Stimulated activated CD4-positive, alpha-beta T cell treated with anti-CD3 and anti-CD28 coated beads, Interleukin-12 subunit alpha, Interleukin-12 subunit beta, amount 100 ng/mL, for 4 hours (primary cell): ENCODE results near the gene OR51E1.

Source experiments
- DNase-seq: peaks from one replicate; pipeline ENCODE4 v3.0.0-alpha.2; 2020

OR51E1 gene

DNA sequence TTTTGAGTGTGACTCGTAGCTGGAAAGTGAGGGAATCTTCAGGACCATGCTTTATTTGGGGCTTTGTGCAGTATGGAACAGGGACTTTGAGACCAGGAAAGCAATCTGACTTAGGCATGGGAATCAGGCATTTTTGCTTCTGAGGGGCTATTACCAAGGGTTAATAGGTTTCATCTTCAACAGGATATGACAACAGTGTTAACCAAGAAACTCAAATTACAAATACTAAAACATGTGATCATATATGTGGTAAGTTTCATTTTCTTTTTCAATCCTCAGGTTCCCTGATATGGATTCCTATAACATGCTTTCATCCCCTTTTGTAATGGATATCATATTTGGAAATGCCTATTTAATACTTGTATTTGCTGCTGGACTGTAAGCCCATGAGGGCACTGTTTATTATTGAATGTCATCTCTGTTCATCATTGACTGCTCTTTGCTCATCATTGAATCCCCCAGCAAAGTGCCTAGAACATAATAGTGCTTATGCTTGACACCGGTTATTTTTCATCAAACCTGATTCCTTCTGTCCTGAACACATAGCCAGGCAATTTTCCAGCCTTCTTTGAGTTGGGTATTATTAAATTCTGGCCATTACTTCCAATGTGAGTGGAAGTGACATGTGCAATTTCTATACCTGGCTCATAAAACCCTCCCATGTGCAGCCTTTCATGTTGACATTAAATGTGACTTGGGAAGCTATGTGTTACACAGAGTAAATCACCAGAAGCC lies 11.0 kb downstream of the OR51E1 start:
- no peak for DNase-seq

DNA sequence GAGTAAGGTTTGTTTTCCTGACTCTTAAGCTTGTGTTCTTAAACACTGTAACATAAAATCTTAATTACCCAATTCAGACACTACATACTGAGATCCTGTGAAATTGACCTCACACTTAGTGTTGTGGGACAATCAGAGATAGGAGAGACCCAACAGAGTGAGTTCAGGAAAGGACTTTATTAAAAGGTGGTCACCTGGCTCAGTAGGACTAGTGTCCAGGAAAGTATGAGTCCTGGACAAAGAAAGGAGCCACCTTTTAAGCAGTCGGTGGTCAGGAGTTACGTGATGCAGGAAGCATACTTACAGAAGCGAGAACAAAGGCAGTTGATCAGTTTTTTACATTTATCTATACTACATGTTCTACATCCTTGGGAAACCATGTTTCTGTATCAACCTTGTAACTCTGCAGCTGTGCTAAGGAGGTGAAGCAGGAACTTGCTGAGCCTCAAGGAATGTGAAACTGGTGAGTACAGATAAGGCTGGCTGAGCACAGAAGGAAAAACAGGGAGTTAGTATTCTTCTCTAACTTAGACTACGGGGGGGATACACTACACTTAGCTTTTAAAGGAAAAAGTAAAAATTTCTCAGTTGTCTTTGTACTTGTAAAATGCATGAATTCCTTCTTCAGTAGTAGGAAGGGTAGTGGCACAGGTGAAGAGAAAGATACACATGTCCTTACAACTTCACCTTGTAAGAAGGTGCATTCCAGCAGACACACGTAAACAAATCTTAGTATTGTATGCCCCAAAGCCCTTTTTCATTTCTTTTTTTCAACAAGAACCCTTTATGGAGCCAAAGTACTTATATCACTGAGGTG lies 15.1 kb downstream of the OR51E1 start:
- no peak for DNase-seq

DNA sequence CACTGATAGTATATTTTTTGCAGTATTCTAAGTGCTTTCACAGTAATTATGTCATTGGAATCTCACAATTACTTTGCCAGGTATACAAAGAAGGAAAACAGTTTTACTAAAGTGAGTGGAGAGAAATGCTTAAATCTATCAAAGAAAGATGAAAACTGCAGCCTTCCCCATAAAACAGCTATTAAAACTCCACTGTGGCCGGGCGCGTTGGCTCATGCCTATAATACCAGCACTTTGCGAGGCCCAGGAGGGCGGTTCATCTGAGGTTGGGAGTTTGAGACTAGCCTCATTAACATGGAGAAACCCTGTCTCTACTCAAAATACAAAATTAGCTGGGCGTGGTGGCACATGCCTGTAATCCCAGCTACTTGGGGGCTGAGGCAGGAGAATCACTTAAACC lies 19.1 kb downstream of the OR51E1 start:
- DNase-seq = no peak

DNA sequence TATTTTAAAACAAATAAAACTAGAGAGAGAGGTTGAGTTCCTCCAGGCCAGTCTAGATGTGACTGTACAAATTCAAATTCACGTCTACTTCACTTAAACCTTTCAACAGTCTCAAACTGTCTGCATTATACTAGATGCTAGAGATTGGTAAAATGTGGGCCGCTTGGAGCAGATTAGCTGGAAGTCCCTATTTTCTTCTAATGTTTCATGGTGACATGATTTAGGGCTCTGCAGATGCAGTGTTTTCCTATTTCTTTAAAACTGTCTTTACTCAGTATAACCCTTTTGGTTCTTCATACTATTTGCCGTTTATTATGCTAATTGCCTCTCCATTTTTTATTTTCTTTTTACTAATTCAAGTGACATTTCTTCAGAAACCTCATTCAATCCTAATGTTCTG lies 20.4 kb downstream of the OR51E1 start:
- no peak for DNase-seq

DNA sequence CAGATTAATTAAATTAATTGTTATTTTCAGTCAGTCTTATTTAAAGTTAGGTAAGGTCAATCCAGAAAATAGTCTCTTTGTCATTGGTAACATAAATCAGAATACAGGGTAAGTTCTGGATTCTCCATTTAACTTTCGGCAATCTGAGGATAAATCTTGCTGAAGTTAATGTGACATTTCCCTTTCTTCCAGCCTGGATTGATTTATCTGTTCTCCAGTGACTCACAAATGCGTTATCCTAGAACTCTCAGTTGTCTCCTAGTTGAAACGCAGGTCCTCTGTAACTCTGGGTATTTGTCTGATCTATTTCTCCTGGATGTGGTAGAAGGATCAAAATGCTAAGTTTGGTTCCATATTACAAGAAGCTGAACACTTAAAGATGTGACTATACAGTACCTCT lies 21.0 kb downstream of the OR51E1 start:
- no peak for DNase-seq

DNA sequence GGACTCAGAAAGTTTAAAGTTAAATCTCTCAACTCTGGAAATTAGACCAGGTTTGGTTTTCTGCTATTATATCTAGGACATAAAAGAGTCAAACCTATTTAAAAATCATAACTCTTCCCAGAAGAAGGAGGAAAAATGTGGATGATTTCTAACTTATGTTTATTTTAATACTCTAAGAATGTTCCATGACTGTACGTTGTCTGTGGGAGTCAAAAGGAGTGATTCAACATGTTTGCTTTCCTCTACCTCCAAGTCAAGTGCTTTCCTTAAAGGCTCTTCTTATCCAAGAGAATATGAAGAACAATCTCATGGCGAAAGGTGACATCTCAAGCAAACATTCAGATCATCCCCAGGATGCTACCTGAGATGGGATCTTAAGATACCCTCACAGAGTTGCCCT lies 21.6 kb downstream of the OR51E1 start:
- DNase-seq = no peak

DNA sequence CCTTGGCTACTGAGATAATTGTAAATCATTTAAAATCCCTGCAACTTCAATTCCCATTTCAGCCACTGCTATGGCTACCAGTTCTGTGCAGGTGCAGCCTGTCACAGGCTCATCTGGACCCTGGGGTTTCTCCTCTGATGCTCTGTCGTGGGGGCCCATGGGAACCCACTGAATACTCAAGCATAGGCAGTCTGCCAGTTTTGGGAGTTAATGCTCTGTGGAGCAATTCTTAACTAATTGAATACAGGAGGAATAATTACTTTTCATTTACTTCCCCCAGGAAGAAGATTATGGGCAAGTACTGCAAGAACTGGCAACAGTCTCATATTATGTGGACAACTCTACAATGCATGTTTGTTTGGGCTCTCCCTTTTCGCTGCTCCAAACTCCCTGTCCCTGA lies 28.0 kb downstream of the OR51E1 start:
- DNase-seq = no peak

DNA sequence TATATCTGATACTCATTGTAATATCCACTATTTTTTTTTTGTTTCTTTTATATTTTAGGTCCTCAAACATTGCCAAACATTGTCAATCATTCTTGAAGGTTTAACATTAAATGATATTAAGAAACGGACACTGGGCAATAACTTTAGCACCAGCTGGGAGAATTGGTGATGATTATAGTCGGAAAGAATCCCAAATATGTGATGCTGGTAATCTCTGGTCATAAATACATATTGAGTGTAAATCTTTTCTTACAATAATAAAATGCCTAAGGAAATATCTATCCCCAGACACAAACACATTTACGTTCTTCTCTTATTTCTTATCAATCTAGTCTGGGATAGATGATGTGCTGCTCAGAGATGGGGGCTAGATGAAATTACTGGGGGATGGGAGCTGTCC lies 28.7 kb downstream of the OR51E1 start:
- no peak for DNase-seq

DNA sequence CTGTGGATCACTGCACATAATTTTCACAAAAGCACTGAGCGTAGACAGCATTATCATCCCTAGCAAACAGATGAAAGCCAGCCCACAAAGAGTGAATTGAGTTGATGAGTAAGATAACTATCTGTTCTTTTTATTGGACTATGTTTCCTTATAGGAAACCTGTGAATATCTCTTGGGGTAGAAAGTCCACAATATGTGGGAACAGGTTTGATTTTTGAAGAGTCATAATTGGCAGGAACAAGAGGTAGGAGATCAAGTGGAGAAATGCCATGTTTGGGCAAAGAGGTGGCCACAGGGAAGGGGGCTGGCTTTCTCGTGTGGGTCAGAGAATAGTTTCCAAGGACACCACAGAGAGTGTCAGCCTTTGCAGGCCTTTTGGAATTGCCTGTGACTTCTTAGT lies 30.0 kb downstream of the OR51E1 start:
- no peak for DNase-seq

DNA sequence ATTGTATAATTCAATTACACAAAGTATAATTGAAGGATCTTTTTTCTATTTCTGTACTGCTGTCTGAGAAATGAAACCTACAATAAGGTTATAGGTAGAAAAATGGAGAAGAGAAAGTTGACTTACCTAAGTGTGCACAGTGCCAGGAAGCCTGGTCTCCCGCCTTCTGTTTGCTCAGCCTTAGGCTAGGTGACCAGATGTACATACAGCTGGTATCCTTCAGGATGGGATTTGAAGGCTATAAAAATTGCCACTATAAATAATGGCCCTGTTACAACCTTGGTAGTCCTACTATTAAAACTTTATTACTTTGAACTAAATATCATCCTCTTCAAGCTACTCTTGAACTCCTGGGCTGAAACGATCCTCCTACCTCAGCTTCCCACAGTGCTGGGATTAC lies 34.2 kb downstream of the OR51E1 start:
- DNase-seq = no peak

DNA sequence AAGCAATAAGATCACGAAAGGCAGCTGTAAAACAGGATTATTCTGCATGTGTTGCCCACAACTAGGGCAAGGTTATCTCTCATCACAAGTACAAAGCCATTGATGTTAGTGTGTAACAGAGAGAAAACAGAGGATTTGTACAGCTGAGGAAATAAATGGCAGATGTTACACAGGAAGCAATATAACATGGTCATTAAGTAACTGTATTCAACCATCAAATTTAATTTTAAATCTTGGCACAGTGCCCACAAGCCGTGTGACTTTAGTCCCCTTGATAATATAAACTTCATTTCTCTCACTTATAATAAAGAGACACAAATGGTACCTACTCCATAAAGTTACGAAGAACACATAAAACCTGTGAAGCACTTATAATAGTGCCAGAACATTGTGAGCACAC lies 36.6 kb downstream of the OR51E1 start:
- no peak for DNase-seq

DNA sequence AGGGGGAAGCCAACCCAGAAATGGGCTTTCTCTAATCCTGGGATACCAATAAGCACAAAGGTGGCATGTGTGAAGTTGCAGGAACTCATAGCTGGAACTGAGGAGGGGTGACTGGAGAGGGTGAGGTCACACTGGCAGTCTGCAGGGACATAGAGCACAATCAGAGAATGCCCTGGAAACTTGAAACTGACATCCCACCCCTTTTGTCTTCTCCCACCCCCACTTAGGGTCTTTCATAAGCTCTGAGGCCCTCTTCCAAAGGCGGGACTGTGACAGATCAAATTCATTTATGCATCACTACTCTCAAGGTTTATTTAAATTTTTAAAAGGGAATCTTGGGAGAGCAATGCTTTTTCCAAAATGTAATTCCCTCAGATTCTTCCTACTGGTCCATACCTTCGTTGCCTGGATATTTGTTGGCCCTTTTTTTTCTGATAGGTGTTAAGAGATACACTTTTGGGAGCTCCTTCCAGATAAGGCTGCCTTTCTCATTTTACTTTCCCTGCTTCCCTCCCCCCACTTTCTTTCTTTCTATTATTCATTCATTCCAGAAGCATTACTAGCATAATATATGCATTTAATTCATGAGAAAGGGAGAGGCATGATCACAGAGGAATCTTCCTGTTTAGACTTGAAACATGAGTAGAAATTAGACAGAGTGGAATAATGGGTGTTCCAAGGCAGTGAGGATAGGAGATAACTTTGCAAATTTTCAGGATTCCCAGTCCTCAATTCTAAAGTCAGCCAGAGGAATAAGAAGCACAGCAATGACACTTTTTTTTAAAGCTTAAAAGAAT lies 39.0 kb downstream of the OR51E1 start:
- DNase-seq = no peak

DNA sequence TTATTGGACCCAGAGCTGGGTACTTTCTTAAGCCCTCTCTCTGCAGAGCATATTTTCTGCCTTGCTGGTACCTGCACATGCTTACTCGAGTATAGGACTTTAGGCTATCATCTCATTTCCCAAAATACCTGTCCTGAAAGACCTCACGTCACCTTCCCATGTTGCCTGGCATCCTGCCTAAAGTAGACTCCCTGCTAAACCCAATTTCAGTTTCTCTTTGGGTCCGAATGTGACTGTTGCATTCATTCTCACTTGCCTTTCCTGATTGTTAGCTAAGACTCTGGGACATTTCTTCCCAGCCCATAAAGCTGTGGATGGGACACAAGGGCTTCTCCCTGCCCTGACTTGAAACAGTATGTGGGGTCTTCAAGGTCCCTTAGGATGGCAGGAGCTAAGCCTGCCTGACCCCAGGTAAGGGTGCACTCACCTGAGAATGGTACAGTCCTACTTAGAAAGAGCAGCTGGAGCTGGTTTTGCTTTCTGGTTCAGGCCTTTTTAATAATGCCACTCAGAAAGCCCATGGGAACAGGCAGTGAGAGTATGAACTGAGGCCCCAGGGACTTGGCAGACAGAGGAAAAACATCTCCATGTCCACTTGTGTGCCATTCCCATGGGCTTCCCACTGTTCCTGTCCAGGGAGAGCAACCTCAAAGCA lies 41.0 kb downstream of the OR51E1 start:
- DNase-seq = no peak

DNA sequence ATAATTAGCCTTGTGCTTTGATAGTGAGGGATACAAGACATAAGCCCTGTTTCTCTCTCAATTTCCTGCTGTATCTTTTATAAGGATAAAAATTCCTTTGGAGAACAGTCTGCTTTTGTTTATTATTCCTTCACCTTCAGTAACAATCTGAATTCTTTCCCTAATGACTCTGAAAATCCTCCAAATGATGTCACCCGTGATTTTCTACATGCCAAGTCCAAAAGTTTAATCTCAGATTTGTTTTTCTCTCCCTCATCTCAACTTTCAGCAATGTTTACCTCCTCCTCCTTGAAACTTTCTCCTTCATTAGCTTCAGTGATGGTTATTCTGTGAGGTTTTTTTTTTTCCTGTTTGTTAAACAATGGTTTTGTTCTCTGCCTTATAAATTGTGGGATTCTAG lies 51.7 kb downstream of the OR51E1 start:
- no peak for DNase-seq

DNA sequence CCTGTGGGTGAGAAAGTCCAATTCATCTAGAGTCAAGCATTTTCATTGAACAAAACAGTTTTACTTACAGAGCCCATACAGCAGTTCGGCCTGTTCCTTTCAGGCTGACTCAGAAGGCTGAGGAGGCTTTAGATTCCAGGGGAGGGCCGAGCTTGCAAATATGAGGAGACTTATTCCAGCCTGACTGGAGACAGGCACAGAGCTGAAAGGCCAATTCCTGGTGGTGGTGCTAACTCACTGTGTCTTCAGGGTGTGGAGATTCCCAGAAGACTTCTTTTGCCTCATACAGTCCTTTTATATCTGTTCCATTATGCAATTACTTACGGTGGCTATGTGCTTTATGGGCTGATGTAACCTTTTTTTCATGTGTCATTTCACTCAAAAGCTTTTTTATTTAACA lies 53.8 kb downstream of the OR51E1 start, which contains the start of gene OR51E2:
OR51E2 (minus strand) TSS at position 269 of the 400 bp plus-strand sequence. CDS start 15,142 bp downstream, outside the sequence.
- DNase-seq = no peak

DNA sequence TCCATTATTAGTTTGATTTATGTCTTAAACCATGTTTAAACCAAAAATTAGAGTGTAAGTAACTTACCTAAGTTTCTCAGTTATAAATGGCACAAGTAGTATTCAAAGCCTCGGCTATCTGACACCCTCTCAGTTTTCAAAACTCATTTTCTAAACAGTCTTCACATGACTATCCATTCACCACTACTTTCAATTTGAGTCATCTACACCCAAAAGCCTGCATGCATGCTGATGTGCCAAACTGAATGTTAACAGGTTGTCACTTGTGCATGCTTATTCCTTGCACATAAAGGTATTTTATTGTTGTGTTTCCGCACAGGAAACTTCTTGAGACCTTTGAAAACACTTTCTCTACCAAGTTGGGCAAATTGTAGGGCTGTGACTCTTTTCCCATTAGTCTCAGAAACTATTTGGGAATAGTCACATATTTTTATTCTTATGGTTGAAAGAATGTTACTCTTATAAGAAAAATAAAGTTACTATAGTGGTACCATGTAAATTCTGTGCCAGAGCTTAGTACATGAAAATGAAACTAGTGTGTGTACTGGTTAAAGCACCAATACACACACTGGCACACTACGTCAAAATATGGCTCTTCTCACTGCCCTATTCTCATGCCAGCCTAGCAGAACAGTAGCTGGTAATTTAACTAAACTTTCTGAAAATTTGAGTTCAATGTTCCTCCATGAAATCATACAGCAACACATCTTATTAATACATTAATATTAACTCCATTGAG lies 56.1 kb downstream of the OR51E1 start:
- DNase-seq = no peak

DNA sequence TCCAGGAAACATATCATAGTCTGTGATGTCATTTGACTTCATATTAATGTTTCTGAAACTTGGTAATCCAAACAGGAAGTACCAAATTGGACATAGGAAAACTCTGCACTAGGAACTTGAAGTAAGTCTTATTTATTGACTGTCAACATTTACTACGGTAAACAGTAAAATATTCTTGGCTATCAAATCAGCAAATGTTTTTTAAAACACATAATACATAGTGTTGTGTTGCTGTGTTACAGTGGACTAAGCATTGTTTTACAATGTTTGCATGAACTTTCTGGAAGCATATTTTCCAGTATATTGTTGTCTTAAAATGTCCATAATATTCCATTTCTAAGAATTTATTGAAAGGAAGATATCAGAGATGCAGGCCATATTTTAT lies 56.6 kb downstream of the OR51E1 start:
- DNase-seq = no peak

DNA sequence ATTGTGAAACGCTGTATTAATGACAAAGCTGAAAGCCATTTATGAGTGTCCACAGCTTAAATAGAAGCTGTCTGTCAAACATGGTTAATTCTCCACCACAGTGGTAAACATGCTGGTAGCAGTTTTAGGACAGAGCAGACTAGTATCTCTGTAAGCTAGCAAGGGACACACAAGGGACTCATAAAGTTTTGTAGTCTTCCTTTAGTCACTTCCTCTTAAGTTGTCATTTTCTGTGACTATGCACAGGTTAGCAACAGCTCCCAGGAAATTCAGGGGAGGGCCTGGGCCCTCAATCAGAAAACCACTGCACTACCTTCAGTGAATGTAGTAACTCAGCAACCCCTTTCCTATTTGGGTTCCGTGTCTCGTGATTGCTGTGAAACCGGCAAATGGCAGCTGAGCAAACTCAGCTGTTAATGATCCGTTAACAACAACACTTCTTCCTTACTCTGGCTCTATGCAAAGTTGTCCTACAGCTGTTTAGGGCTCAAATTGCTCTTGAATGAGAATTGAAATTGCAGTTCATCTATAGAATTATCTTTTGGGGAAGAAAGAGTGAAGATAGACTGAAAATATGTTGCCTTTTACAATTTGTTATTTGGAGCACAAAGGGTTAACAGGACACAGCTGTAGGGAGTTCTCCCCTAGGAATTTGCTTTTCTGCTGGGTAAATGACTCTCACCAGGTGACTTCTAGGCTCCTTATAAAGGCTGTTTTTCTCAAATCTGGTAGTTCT lies 60.4 kb downstream of the OR51E1 start, which contains the start of gene MMP26:
MMP26 (plus strand) TSS at position 731 of the 736 bp plus-strand sequence.
- DNase-seq = no peak

DNA sequence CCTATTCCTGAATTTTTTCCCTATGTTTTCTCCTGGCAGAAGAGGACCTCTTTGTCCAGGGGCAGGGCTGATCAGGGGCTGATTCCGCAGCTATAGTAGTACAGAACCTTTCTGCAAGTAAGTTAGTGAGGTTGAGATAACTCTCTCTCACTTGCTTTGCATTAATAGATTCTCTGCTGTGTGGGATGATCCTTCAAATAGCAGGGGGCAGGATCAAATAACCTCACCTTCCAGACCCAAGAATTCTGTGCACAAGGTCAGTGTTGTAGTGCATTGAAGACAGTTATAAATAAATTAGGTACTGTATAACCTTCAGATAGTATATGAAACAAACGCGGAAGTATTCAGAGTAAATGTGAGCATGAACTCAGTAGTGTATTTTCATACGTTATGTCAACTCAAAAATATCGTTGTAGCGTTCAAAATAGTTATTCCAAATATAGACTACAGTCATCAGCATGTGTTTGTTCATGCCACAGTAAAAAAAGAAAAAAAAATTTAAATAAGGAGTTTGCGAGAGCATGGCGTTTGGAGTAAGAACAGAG lies 61.1 kb downstream of the OR51E1 start:
- DNase-seq = no peak
